K562 (cell line): ENCODE results near the gene WWC2. TPM values are rescaled to one million over a fixed set of nuclear protein-coding genes. Genes with fewer than 3 reads are reported as not detected.

Experiments used
- ATAC-seq: fragments of 200-7000 bp; cut with Tn5 transposase; 3 replicates; pipeline ENCODE4 v1.9.1; 2020; ENCODE audit warnings: moderate library complexity
- BruUV-seq: library from RNA; stranded (reverse); fragments of 400-500 nt; replicated peaks from 2 replicates; lab custom pipeline; 2021; lab: Mats Ljungman, UMichigan
- CTCF ChIA-PET: fragments of 300-600 bp; formaldehyde crosslinking; extraction: SDS; loops from one replicate; lab custom pipeline; 2021; ENCODE audit warnings: low intra/inter-chr PET ratio; lab: Yijun Ruan, JAX
- POLR2A ChIA-PET: fragments of 300-600, 350-650 bp; sonication (Branson Sonifier 250); formaldehyde crosslinking; extraction: SDS; loops from one replicate; lab custom pipeline; 2021; ENCODE audit warnings: antibody characterized with exemption, inconsistent platforms; lab: Yijun Ruan, JAX
- DNase-seq, 4 experiments: peaks; one replicate each; pipeline versions ENCODE4 v3.0.0 to v3.0.0-alpha.2; 2011 to 2018; ENCODE audit warnings: low spot score in 3 of 4, mixed read lengths in 3 of 4; ENCODE audit errors: extremely low read depth in 1 of 4
- FAIRE-seq: peaks from 2 replicates; lab custom pipeline; 2011; peaks lifted over from hg19 to GRCh38; lab: Jason Lieb, UNC
- H2AFZ ChIP-seq: 2 replicates; pipeline ENCODE4 v1.6.0; 2011; ENCODE audit warnings: low read depth, low read length, control low read depth, inconsistent platforms
- H3K27ac ChIP-seq: fragments of 200-600 bp; 3 replicates; pipeline ENCODE4 v1.8.0; 2011; ENCODE audit warnings: low read depth, mild to moderate bottlenecking, control low read depth, inconsistent platforms, low read length, moderate library complexity, mixed read lengths; ENCODE audit errors: extremely low read depth
- H3K27me3 ChIP-seq, 2 experiments: fragments of 300-600 bp in 1 of 2; 2 replicates in 1 of 2; 3 replicates in 1 of 2; pipeline versions ENCODE4 v1.6.0 to v1.8.0; 2011; ENCODE audit warnings: inconsistent platforms in 2 of 2, low read length in 2 of 2, mild to moderate bottlenecking in 1 of 2, mixed read lengths in 1 of 2, moderate library complexity in 1 of 2; ENCODE audit not compliant: control insufficient read depth in 2 of 2, insufficient read depth in 2 of 2
- H3K36me3 ChIP-seq: fragments of 300-600 bp; 3 replicates; pipeline ENCODE4 v1.8.0; 2011; ENCODE audit warnings: mild to moderate bottlenecking, low read length, inconsistent platforms; ENCODE audit not compliant: control insufficient read depth, insufficient read depth
- H3K4me1 ChIP-seq, 2 experiments: fragments of 200-600 bp in 1 of 2; replicated peaks in 1 of 2; 2 replicates in 1 of 2; 3 replicates in 1 of 2; pipeline versions ENCODE4 v1.5.1 to v1.8.0; 2011; ENCODE audit warnings: inconsistent platforms in 2 of 2, low read length in 2 of 2, mild to moderate bottlenecking in 1 of 2, mixed read lengths in 1 of 2, moderate library complexity in 1 of 2; ENCODE audit not compliant: control insufficient read depth in 2 of 2, insufficient read depth in 2 of 2
- H3K4me2 ChIP-seq: 2 replicates; pipeline ENCODE4 v1.6.1; 2011; ENCODE audit warnings: low read length, control low read depth, inconsistent platforms, mixed read lengths; ENCODE audit not compliant: insufficient read depth
- H3K4me3 ChIP-seq: fragments of 200-600 bp; sonication (generic), shearing (Covaris generic); 2 replicates; pipeline ENCODE4 v1.5.1; 2016; ENCODE audit warnings: control low read depth, inconsistent platforms
- H3K79me2 ChIP-seq: fragments of 200-600 bp; 3 replicates; pipeline ENCODE4 v1.8.0; 2011; ENCODE audit warnings: low read length, inconsistent platforms; ENCODE audit not compliant: control insufficient read depth, insufficient read depth
- H3K9ac ChIP-seq, 2 experiments: 2 replicates each; pipeline versions ENCODE4 v1.6.0 to v1.6.1; 2011; ENCODE audit warnings: low read depth in 2 of 2, low read length in 2 of 2, control low read depth in 1 of 2, inconsistent platforms in 1 of 2, mild to moderate bottlenecking in 1 of 2, mixed read lengths in 1 of 2; ENCODE audit not compliant: insufficient read depth in 1 of 2
- H3K9me1 ChIP-seq: one replicate; pipeline ENCODE4 v1.6.0; 2011; ENCODE audit warnings: inconsistent platforms, mild to moderate bottlenecking, low read length, moderate library complexity; ENCODE audit not compliant: control insufficient read depth, insufficient read depth
- H3K9me3 ChIP-seq: replicated peaks from 2 replicates; pipeline ENCODE4 v1.5.1; 2011; ENCODE audit warnings: low read depth, low read length, inconsistent platforms; ENCODE audit not compliant: control insufficient read depth, insufficient read depth
- H4K20me1 ChIP-seq: replicated peaks from 2 replicates; pipeline ENCODE4 v1.6.1; 2011; ENCODE audit warnings: low read length, inconsistent platforms, mixed read lengths; ENCODE audit not compliant: control insufficient read depth, insufficient read depth
- MYC ChIP-seq, 2 experiments: fragments of 250-450 bp in 1 of 2; sonication (Bioruptor Pico) in 1 of 2; IDR thresholded peaks; 2 replicates each; pipeline versions ENCODE4 v1.5.1 to v1.6.1; 2012 to 2021; ENCODE audit warnings: low read depth in 2 of 2, borderline replicate concordance in 1 of 2, improper control_type of control experiment in 1 of 2, low read length in 1 of 2, mild to moderate bottlenecking in 1 of 2, moderate library complexity in 1 of 2
- SMC3 ChIP-seq: conservative IDR thresholded peaks from 2 replicates; pipeline ENCODE4 v1.6.1; 2011; ENCODE audit warnings: low read depth, low read length, improper control_type of control experiment; ENCODE audit not compliant: insufficient read depth
- USF2 ChIP-seq: sonication (generic); formaldehyde crosslinking; IDR thresholded peaks from 2 replicates; pipeline ENCODE4 v1.5.0; 2020; ENCODE audit warnings: missing genetic modification reagents
- ZNF3 ChIP-seq: fragments of 250-450 bp; sonication (Bioruptor Pico); IDR thresholded peaks from 2 replicates; pipeline ENCODE4 v1.5.0; 2021; ENCODE audit warnings: mild to moderate bottlenecking, moderate library complexity
- WGBS: fragments of 100-300 bp; shearing (Covaris generic); methylation state at CpG from one replicate; pipeline ENCODE4 v1.1.6; 2016; ENCODE audit warnings: low coverage, mixed read lengths; ENCODE audit not compliant: insufficient coverage; ENCODE audit errors: missing lambda C conversion rate; 5-methylcytosine and 5-hydroxymethylcytosine counted together
- in situ Hi-C: fragments of 300-500 bp; cut with MboI; formaldehyde crosslinking; loops from 4 replicates; pipeline ENCODE4 v1.15.0; 2018; ENCODE audit warnings: inconsistent platforms, mixed read lengths
- intact Hi-C: fragments of 100-400 bp; cut with micrococcal nuclease; formaldehyde crosslinking; loops from 2 replicates; pipeline ENCODE4 v1.14.2; 2022
- polyA plus RNA-seq, 8 experiments: library from polyadenylated mRNA; depleted of rRNA in 4 of 8; stranded (reverse) in 5 of 8; unstranded in 3 of 8; fragments of >200 nt; fragmentation: Nextera tagmentation in 2 of 8; fragmentation: Illumina TruSeq in 1 of 8; extraction: Ambion mirVana in 2 of 8; extraction: Trizol in 1 of 8; gene quantifications; 2 replicates each; pipeline versions ENCODE4 v1.2.1 to v1.2.3, GENCODE V29; 2011 to 2014; ENCODE audit warnings: inconsistent platforms in 1 of 8, missing spikeins in 1 of 8
- total RNA-seq, 7 experiments: library from RNA; depleted of rRNA in 6 of 7; stranded (reverse); fragments of >200 nt in 6 of 7; fragmentation: Illumina TruSeq in 2 of 7; extraction: Trizol in 2 of 7; gene quantifications; 2 replicates each; pipeline versions ENCODE4 v1.2.1 to v1.2.3, GENCODE V29; 2011 to 2021; ENCODE audit warnings: low replicate concordance in 1 of 7
- TF ChIP-seq, protein P1 (sequence below), 3 experiments: IDR thresholded peaks in 2 of 3; conservative IDR thresholded peaks in 1 of 3; 2 replicates each; pipeline ENCODE4 v1.5.1; 2011 to 2012; ENCODE audit warnings: low read length in 3 of 3, mild to moderate bottlenecking in 3 of 3, control low read depth in 2 of 3, improper control_type of control experiment in 1 of 3, inconsistent platforms in 1 of 3, low read depth in 1 of 3, mixed read lengths in 1 of 3, moderate library complexity in 1 of 3; ENCODE audit not compliant: insufficient read depth in 2 of 3

Gene WWC2
- total and polyA plus RNA-seq, 9 of the 15 experiments (the other 6 are each of a cell fraction or from before 2014, with no cell fraction given) = 3.7 to 39.4 (median 19.6) TPM

GRCh38 chr4:183100298-183100599 lies 1.2 kb downstream of the WWC2 start:
- no TSS peak for BruUV-seq
- no peak for FAIRE-seq
- WGBS = 2% methylated on average over 3 of the region's 3 CpGs
- Histone ChIP-seq H3K27ac (peak overlapping the region; percentile 86; the same call in 1 of the 3 replicates), H4K20me1 (no peaks in the 10 kb centered on the region), H3K4me2 (peak overlapping the region; percentile 77), H3K36me3 (no peaks in the 10 kb centered on the region), H3K79me2 (peaks cover 46% of the 10 kb centered on the region), H3K9me1 (no peaks in the 10 kb centered on the region), H3K27me3 (no peaks in the 10 kb centered on the region), H3K4me1 (peaks cover 10 to 29% of the 10 kb centered on the region in 2 experiments; a peak in 4 of 5 replicates)
- in situ Hi-C loops = no loop called here
- ChIA-PET CTCF (interaction anchor here (0.6 kb wide), 1 partner anchor 30 kb away, joined by 5 read pairs; no protein-coding TSS in a partner anchor), POLR2A (interaction anchor here (0.6 kb wide), 1 partner anchor 10 kb away, joined by 3 read pairs; no protein-coding TSS in a partner anchor)
- intact Hi-C loops = no loop called here
- no peak for DNase-seq
- no peak for TF ChIP-seq MYC (IDR thresholded peaks at IDR 0.05; ENCODE audit: low read depth, low read length)
- TF ChIP-seq MYC (CRISPR knock-in tag; IDR thresholded peaks at IDR 0.05; ENCODE audit: borderline replicate concordance, low read depth) = no peak
- TF ChIP-seq ZNF3 = no peak
- no peak for TF ChIP-seq USF2
- TF ChIP-seq, protein P1, sequence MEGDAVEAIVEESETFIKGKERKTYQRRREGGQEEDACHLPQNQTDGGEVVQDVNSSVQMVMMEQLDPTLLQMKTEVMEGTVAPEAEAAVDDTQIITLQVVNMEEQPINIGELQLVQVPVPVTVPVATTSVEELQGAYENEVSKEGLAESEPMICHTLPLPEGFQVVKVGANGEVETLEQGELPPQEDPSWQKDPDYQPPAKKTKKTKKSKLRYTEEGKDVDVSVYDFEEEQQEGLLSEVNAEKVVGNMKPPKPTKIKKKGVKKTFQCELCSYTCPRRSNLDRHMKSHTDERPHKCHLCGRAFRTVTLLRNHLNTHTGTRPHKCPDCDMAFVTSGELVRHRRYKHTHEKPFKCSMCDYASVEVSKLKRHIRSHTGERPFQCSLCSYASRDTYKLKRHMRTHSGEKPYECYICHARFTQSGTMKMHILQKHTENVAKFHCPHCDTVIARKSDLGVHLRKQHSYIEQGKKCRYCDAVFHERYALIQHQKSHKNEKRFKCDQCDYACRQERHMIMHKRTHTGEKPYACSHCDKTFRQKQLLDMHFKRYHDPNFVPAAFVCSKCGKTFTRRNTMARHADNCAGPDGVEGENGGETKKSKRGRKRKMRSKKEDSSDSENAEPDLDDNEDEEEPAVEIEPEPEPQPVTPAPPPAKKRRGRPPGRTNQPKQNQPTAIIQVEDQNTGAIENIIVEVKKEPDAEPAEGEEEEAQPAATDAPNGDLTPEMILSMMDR (IDR thresholded peaks at IDR 0.05 in 2 of 3, conservative IDR thresholded peaks at IDR 0.05 in 1 of 3; ENCODE audit: insufficient read depth in 2 of 3, low read depth in 1 of 3, low read length in 3 of 3) = no peak
- no peak for TF ChIP-seq SMC3
- TF ChIP-seq, all 486 proteins: peak for 0
- Histone ChIP-seq H3K9ac (peak overlapping the region; percentile 82 to 99; a peak in 3 of 4 replicates), H3K9me3 (no peaks in the 10 kb centered on the region), H3K4me3 (peak overlapping the region; percentile 85), H2AFZ (no peak overlapping the region)
- no peak for ATAC-seq
